Forelimb muscle (tissue), 1 donor: Measurements from ENCODE around the gene DQX1. TPM values are rescaled to one million over a fixed set of nuclear protein-coding genes. Genes with fewer than 3 reads are reported as not detected.

ENCODE experiments used
- polyA plus RNA-seq: library from polyadenylated mRNA; unstranded; fragments of 120-200 nt; gene quantifications from one replicate; pipeline ENCODE4 v1.2.1, GENCODE V29; 2013; ENCODE audit not compliant: insufficient read length

Gene DQX1
- polyA plus RNA-seq, 1 donor: 0.14 TPM

Other genes starting within 250 kb of the DQX1 start
- gene SLC4A5, start 182.8 kb downstream of the DQX1 start, polyA plus RNA-seq: 2.0 TPM
- 98.0 TPM for gene DCTN1, start 145.9 kb downstream of the DQX1 start, polyA plus RNA-seq
- gene C2orf81, start 104.6 kb downstream of the DQX1 start, polyA plus RNA-seq: 2.2 TPM
- 8.7 TPM for gene WDR54, start 104.5 kb downstream of the DQX1 start, polyA plus RNA-seq
- gene RTKN, start 84.3 kb downstream of the DQX1 start, polyA plus RNA-seq: 50.9 TPM
- gene INO80B, start 71.1 kb downstream of the DQX1 start, polyA plus RNA-seq: 19.0 TPM
- 57.6 TPM for gene WBP1, start 67.8 kb downstream of the DQX1 start, polyA plus RNA-seq
- 30.4 TPM for gene MOGS, start 60.8 kb downstream of the DQX1 start, polyA plus RNA-seq
- gene MRPL53, start 53.6 kb downstream of the DQX1 start, polyA plus RNA-seq: 66.9 TPM
- gene CCDC142, start 43.2 kb downstream of the DQX1 start, polyA plus RNA-seq: 9.9 TPM
- 18.3 TPM for gene TTC31, start 43.1 kb downstream of the DQX1 start, polyA plus RNA-seq
- gene LBX2, start 26.6 kb downstream of the DQX1 start, polyA plus RNA-seq: 1.2 TPM
- gene PCGF1, start 18.5 kb downstream of the DQX1 start, polyA plus RNA-seq: 14.1 TPM
- gene TLX2, start 11.8 kb downstream of the DQX1 start, polyA plus RNA-seq: not detected
- gene AUP1, start 3.5 kb upstream of the DQX1 start, polyA plus RNA-seq: 60.5 TPM
- gene HTRA2, start 3.7 kb upstream of the DQX1 start, polyA plus RNA-seq: 28.8 TPM
- gene LOXL3, start 27.7 kb upstream of the DQX1 start, polyA plus RNA-seq: 8.7 TPM
- 5.5 TPM for gene DOK1, start 28.5 kb upstream of the DQX1 start, polyA plus RNA-seq
- 0.14 TPM for gene M1AP, start 122.1 kb upstream of the DQX1 start, polyA plus RNA-seq
- 2.1 TPM for gene SEMA4F, start 128.0 kb upstream of the DQX1 start, polyA plus RNA-seq